Mesothelial cell of epicardium (in vitro differentiated cells): Measurements from ENCODE around the gene RNF19B. TPM values are rescaled to one million over a fixed set of nuclear protein-coding genes. Genes with fewer than 3 reads are reported as not detected.

Experiments
- DNase-seq, 2 experiments: peaks; one replicate each; pipeline ENCODE4 v3.0.0; 2021; ENCODE audit warnings: low spot score in 2 of 2; ENCODE audit not compliant: unreplicated experiment in 2 of 2
- H3K27ac Mint-ChIP-seq: 2 replicates; pipeline ENCODE4 v1.8.0; 2021; ENCODE audit warnings: mixed read lengths
- H3K27me3 Mint-ChIP-seq: 2 replicates; pipeline ENCODE4 v1.8.0; 2021; ENCODE audit warnings: low read depth, mixed read lengths
- H3K36me3 Mint-ChIP-seq: 2 replicates; pipeline ENCODE4 v1.8.0; 2021; ENCODE audit warnings: mixed read lengths
- H3K4me1 Mint-ChIP-seq: 2 replicates; pipeline ENCODE4 v1.8.0; 2021; ENCODE audit warnings: mixed read lengths
- H3K4me3 Mint-ChIP-seq: 2 replicates; pipeline ENCODE4 v1.8.0; 2021; ENCODE audit warnings: mild to moderate bottlenecking, moderate library complexity, mixed read lengths
- H3K9me3 Mint-ChIP-seq: 2 replicates; pipeline ENCODE4 v1.8.0; 2021; ENCODE audit warnings: mixed read lengths
- CTCF ChIP-seq: fragments of 200-600 bp; sonication (generic); IDR thresholded peaks from one replicate; pipeline ENCODE4 v1.5.0; 2021; ENCODE audit warnings: antibody characterized with exemption; ENCODE audit not compliant: unreplicated experiment
- total RNA-seq: library from RNA; stranded (reverse); gene quantifications from 3 replicates; pipeline ENCODE4 v1.2.1, GENCODE V29; 2021

The RNF19B gene
- total RNA-seq, 1 donor from 2014 or later, result 15.5 TPM

GRCh38 chr1:32925403-32926162, 39.0 kb downstream of the RNF19B start:
- peak overlapping the region; percentile 90 for H3K27ac Mint-ChIP-seq
- H3K27me3 Mint-ChIP-seq, result no peaks in the 10 kb centered on the region
- peak in 1 of 2 experiments; percentile 48 for DNase-seq

GRCh38 chr1:32924881-32925344, 39.7 kb downstream of the RNF19B start:
- no peaks in the 10 kb centered on the region for H3K27me3 Mint-ChIP-seq
- peak overlapping the region; percentile 90 for H3K27ac Mint-ChIP-seq
- no peak for DNase-seq

More at GRCh38 chr1:32925403-32926162, 39.0 kb downstream of the RNF19B start:
- peak overlapping the region; percentile 59 for H3K4me3 Mint-ChIP-seq
- H3K4me1 Mint-ChIP-seq, result peaks cover 31% of the 10 kb centered on the region
- no peaks in the 10 kb centered on the region for H3K9me3 Mint-ChIP-seq
- no peak for TF ChIP-seq CTCF
- H3K36me3 Mint-ChIP-seq, result no peaks in the 10 kb centered on the region

GRCh38 chr1:32920833-32921232, 43.8 kb downstream of the RNF19B start:
- H3K27me3 Mint-ChIP-seq, result no peaks in the 10 kb centered on the region
- peaks cover 31% of the 10 kb centered on the region for H3K4me1 Mint-ChIP-seq
- TF ChIP-seq CTCF, result no peak
- H3K4me3 Mint-ChIP-seq, result no peak overlapping the region
- no peaks in the 10 kb centered on the region for H3K36me3 Mint-ChIP-seq
- no peak overlapping the region for H3K27ac Mint-ChIP-seq
- DNase-seq, result no peak
- no peaks in the 10 kb centered on the region for H3K9me3 Mint-ChIP-seq

More at GRCh38 chr1:32924881-32925344, 39.7 kb downstream of the RNF19B start:
- H3K4me3 Mint-ChIP-seq, result peak overlapping the region; percentile 59
- TF ChIP-seq CTCF, result no peak
- H3K9me3 Mint-ChIP-seq, result no peaks in the 10 kb centered on the region
- no peaks in the 10 kb centered on the region for H3K36me3 Mint-ChIP-seq
- peaks cover 34% of the 10 kb centered on the region for H3K4me1 Mint-ChIP-seq

- TF ChIP-seq CTCF, result no peak
These were observed 44.5 kb downstream of the RNF19B start for GRCh38 chr1:32919811-32920733.

DNA sequence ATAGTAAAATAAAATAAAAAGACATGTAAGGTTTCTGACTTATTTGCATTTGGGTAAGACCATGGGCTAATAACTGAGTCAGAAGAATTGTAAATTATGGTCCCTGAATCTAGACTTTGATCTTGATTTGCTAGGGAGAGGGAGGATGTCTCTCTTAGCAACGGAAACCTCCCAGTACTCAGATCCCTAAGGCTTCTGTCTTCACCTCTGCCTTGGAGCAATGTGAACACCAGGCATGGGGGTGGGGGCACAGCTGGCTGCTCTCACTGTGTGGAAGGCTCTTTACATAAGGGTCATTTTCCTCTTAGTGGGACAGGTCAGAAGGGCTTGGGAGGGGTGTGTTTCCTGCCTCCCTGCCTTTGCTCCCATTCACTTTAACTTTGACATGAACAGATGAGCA, 46.4 kb downstream of the RNF19B start:
- H3K27ac Mint-ChIP-seq, result peak overlapping the region; percentile 21
- no peak for DNase-seq
- no peak overlapping the region for H3K4me3 Mint-ChIP-seq
- no peaks in the 10 kb centered on the region for H3K36me3 Mint-ChIP-seq
- H3K9me3 Mint-ChIP-seq, result no peaks in the 10 kb centered on the region
- no peaks in the 10 kb centered on the region for H3K27me3 Mint-ChIP-seq
- peaks cover 13% of the 10 kb centered on the region for H3K4me1 Mint-ChIP-seq
- no peak for TF ChIP-seq CTCF

More at GRCh38 chr1:32919811-32920733, 44.5 kb downstream of the RNF19B start:
- H3K27ac Mint-ChIP-seq, result peak overlapping the region; percentile 11
- H3K4me3 Mint-ChIP-seq, result no peak overlapping the region
- H3K27me3 Mint-ChIP-seq, result no peaks in the 10 kb centered on the region
- H3K9me3 Mint-ChIP-seq, result no peaks in the 10 kb centered on the region
- H3K36me3 Mint-ChIP-seq, result no peaks in the 10 kb centered on the region
- DNase-seq, result no peak
- peaks cover 24% of the 10 kb centered on the region for H3K4me1 Mint-ChIP-seq
